Measurements from ENCODE around the gene CALCOCO2. TPM values are rescaled to one million over a fixed set of nuclear protein-coding genes. Genes with fewer than 3 reads are reported as not detected.
A peak's percentile ranks its signal among the peaks of the same experiment; 100 is the strongest.

The CALCOCO2 gene
- total and polyA plus RNA-seq, 2 of the 13 experiments (the other 11 are each of a cell fraction or from before 2014, with no cell fraction given): 72.9 to 111 TPM

- TF ChIP-seq CHD2 (IDR thresholded peaks at IDR 0.05; ENCODE audit: low read depth, low read length): peak; percentile 40; the same call in 1 of the 2 replicates
- TF ChIP-seq MAZ (IDR thresholded peaks at IDR 0.05; ENCODE audit: borderline replicate concordance, low read depth, low read length): peak; percentile 91
- no peak for TF ChIP-seq MAZ (CRISPR knock-in tag; IDR thresholded peaks at IDR 0.05; ENCODE audit: low read depth)
- TF ChIP-seq, protein P1, sequence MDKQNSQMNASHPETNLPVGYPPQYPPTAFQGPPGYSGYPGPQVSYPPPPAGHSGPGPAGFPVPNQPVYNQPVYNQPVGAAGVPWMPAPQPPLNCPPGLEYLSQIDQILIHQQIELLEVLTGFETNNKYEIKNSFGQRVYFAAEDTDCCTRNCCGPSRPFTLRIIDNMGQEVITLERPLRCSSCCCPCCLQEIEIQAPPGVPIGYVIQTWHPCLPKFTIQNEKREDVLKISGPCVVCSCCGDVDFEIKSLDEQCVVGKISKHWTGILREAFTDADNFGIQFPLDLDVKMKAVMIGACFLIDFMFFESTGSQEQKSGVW (CRISPR knock-in tag; IDR thresholded peaks at IDR 0.05; ENCODE audit: borderline replicate concordance): no peak
- 0 out of 2 replicates have a peak, but pooled peaks have one; percentile 2 for TF ChIP-seq SIN3A (IDR thresholded peaks at IDR 0.05; ENCODE audit: borderline replicate concordance, low read depth, low read length)
- TF ChIP-seq, protein P2, sequence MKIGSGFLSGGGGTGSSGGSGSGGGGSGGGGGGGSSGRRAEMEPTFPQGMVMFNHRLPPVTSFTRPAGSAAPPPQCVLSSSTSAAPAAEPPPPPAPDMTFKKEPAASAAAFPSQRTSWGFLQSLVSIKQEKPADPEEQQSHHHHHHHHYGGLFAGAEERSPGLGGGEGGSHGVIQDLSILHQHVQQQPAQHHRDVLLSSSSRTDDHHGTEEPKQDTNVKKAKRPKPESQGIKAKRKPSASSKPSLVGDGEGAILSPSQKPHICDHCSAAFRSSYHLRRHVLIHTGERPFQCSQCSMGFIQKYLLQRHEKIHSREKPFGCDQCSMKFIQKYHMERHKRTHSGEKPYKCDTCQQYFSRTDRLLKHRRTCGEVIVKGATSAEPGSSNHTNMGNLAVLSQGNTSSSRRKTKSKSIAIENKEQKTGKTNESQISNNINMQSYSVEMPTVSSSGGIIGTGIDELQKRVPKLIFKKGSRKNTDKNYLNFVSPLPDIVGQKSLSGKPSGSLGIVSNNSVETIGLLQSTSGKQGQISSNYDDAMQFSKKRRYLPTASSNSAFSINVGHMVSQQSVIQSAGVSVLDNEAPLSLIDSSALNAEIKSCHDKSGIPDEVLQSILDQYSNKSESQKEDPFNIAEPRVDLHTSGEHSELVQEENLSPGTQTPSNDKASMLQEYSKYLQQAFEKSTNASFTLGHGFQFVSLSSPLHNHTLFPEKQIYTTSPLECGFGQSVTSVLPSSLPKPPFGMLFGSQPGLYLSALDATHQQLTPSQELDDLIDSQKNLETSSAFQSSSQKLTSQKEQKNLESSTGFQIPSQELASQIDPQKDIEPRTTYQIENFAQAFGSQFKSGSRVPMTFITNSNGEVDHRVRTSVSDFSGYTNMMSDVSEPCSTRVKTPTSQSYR (CRISPR knock-in tag; IDR thresholded peaks at IDR 0.05; ENCODE audit: borderline replicate concordance): peak; percentile 72
- TF ChIP-seq ZNF230 (CRISPR knock-in tag; IDR thresholded peaks at IDR 0.05): no peak
- TF ChIP-seq HNRNPK (IDR thresholded peaks at IDR 0.05; ENCODE audit: low read depth, low read length, poor library complexity, severe bottlenecking): peak; percentile 39
- TF ChIP-seq ZNF589 (CRISPR knock-in tag; conservative IDR thresholded peaks at IDR 0.05): peak; percentile 56; the same call in 1 of the 2 replicates
Observed at GRCh38 chr17:48908853-48909394, 78.1 kb downstream of the CALCOCO2 start (continued).
